HG02885 (cell line): ENCODE results near the gene SPOCD1.

Experiments
- ATAC-seq: cut with Tn5 transposase; IDR thresholded peaks from one replicate; pipeline ENCODE4 v1.9.1; 2021; ENCODE audit warnings: mild to moderate bottlenecking; ENCODE audit not compliant: unreplicated experiment, poor library complexity

The SPOCD1 gene

DNA sequence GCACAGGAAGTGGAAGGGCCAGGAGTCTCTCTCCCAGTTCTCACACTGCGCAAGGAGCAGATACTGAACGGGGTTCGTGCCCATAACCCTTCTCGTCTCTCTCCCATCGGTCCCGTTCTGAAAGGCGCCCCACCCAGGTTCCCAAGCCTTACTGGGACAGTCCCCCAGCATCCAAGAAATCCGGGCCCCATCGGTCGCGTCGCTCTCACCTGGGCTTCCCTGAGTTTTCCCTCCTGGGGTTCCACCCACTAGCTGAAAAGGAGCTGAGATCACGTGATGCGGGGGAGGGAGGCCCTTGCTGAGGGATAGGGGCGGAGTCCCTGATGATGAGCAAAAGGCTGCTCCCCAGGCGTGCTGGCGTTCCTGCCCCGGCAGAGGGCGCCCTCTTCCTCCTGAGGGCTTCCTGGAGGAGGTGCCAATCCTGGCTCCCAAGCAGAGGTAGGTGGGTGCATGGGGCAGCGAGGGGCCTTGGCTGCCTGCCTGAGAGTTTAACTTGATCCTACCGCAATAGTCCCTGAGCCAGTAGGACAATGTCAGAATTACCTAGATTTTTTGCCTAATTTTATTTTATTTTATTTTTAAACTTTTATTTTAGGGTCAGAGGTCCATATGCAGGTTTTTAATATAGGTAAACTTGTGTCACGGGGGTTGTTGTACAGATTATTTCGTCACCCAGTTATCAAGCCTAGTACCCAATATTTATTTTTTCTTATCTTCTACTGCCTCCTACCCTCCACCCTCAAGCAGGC lies at the start of gene SPOCD1:
Gene SPOCD1, minus strand, starts transcription at position 271 of the 749 bp plus-strand sequence. CDS start 689 bp downstream, outside the sequence.
- ATAC-seq = no peak

DNA sequence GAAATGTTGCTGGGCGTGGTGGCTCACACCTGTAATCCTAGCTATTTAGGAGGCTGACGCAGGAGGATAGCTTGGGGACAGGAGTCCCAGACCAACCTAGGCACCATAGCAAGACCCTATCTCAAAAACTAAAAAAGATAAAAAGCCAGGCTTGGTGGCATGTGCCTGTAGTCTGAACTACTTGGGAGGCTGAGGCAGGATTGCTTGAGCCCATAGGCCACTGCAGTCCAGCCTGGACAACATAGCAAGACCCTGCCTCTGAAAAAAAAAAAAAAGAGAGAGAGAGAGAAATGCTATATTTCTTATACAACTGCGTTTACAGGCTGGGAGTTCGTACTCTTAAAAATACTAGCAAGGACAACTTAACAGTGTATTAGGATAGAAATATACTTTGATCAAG lies 46.2 kb upstream of the SPOCD1 start:
- no peak for ATAC-seq

DNA sequence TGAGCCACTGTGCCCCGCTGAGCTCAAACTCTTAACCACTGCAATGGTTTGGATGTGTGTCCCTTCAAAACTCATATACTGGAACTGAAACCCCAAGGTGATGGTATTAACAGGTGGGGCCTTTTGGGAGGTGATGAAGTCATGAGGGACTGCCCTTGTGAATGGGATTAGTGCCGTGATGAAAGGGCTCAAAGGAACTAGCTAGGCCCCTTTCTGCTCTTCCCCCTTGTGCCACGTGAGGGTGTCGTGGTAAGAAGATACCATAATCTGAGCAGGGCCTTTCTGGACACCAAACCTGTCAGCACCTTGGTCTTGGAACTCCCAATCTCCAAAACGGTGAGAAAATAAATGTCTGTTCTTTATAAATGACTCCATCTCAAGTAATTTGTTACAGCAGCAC lies 45.5 kb upstream of the SPOCD1 start:
- no peak for ATAC-seq

DNA sequence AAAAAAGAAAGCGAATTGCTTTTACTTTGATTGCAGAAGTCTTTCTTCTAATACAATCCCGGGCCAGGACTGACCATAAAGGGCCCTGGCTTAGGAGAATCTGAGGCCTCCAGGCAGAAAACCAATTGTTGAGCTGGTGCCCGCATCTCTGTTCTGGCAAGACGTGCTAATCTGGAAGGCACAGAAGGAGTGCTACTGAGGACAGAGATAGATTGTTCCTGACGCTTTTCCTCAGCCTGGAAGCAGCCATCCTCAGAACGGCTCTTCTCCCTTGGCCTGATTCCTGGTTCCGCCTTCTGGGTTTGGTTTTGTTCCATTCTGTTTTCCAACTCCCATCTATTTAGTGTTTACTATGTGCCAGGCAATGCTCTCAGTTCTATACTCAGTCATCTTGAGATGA lies 44.8 kb upstream of the SPOCD1 start:
- no peak for ATAC-seq

DNA sequence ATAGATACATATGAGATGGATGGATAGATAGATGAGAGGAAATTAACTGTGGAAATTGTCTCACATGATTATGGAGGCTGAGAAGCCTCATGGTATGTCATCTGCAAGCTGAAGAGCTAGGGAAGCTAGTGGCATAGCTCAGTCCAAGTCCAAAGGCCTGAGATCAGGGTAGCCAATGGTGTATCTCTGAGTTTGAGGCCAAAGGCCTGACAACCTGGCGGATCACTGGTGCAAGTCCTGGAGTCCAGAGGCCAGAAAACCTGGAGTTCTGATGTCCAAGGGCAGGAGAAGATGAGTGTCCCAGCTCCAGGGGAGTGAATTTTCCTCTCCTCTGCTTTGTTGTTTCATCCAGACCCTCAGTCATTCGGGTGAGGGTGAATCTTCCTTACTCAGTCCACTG lies 43.9 kb upstream of the SPOCD1 start:
- no peak for ATAC-seq

DNA sequence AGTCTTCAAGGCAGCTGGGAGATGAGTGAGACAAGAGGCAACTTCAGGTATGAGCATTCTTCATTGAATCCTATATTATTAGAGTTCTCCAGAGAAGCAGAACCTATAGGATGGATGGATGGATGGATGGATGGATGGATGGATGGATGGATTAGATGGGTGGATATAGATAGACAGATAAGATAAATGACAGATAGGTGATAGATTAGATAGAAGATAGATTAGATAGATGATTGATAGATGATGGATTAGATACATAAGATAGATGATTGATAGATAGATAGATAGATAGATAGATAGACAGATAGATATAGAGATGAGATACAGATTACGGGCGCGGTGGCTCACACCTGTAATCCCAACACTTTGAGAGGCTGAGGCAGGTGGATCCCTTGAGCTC lies 43.2 kb upstream of the SPOCD1 start:
- no peak for ATAC-seq

DNA sequence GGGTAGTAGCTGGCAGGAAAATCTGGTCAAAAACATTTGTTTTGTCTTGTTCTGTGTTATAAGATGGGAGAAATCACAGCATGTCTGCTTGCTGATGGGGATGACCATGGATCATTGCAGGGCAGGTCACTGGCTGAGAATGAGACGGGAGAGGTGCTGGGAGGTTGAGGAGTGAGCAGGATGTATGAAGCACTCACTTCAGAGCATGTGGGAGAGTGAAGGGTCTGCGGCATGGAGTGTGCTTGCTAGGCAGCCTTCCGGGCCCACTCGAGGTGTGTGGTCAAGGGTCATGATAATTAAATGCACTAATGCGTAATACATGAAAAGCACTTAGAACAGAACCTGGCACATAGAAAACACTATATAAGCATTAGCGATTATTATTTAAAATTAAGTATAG lies 42.0 kb upstream of the SPOCD1 start:
- no peak for ATAC-seq

DNA sequence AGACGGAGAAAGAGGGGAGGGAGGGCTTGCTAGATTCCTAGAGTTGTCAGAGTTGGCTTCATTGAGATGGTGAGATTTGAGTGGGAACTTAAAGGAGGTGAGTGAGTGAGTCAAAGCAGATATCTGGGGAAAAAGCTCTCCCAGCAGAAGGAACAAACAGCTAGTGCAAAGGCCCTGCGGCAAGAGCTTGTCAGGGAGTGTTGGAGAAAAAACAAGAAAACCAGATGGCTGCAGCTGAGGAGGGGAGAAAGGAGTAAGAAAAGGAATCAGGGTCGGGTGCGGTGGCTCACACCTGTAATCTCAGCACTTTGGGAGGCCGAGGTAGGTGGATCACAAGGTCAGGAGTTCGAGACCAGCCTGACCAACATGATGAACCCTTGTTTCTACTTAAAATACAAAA lies 40.3 kb upstream of the SPOCD1 start:
- ATAC-seq = no peak

DNA sequence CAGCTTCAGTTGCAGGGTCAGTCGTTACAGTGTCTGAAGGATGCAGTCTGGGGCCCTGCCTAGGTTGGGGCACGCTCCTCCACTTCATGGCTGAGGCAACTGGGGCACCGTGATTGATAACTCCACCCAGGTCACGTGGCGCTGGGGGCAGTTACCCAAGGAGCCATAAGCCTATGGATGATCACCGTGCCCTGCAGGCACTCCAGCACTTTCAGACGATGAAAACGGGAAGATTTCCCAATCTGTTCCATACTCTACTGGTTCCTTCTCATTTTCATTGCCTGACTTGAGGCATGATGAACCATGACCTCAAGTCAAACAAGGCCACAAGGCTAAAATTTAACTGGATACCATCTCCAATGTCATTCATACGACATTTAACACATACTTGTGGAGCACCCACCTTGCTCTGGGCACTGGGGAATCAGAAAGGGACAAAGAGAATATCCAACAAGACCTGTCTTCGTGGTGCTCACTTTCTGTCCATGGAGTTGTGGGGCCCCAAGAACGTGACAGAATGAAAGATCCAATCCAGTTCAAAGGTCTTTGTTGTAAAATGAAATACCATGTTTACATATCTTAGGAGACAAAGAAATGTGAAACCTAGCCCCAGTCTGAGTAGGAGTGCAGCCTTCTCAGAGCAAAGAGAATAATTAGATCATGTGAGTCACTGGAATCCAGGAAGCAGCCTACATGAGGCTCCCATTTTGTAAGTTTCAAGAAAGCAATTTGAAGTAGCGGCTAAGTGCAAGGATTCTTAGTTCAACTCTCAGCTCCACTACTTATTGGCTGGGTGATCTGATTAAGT lies 39.4 kb upstream of the SPOCD1 start:
- no peak for ATAC-seq

DNA sequence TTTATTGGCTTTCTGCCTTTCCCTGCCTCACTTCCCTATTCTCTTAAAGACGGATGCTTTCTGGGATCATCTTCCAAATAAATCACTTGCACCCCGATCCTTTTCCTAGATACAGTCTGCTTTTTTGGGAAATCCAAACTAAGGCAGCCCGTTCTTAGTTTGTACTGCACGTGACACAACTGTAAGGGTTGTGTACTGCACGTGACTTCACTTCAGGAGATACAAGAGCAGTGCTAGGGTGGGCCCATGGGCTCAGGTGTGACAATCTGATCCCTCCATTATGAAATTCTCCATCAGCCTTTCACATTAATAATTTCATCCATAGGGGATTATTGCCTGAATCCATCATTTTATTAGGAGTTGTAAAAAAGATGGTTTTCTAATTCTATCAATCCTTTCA lies 33.8 kb upstream of the SPOCD1 start:
- ATAC-seq = no peak

DNA sequence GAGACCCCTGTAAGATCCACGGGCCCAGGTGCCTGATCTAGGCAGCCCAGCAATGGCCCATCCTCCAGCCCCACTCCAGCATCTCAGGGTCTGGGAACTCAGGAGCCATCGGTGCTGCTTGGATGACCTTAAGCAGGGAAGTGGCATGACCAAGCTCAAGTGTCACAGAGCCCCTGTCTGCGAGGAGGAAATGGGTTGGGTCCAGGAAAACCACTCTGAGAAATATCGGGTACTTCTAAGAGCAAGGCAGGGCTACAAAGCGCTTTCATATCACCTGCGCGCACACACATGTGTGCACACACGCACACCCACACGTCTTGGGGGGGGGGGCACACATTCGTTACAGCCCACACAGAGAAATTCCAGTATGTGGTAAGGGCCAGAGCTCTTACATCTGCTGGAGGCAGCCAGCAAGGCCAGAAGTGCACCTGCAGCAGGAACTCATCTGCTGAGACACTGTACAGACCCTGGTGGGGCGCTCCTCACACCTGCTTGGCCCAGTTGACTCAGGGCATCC lies 32.6 kb upstream of the SPOCD1 start:
- ATAC-seq = no peak

DNA sequence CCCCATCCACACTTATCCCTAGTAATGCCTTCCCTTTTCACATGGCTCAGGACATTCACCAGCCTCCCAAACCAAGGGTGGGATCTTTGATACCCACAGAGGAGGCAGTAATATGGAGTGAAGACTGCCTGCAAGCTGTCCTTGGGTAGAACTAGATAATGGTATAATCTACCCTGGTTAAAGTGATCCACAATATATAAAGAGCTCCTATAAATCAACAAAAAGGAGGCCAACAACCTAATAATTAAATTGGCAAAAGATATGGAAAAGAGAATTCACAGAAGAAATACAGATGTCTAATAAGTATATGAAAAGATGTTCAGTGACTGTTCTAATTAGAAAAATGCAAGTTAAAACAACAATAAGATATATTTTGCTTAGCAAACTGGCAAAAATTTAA lies 30.7 kb upstream of the SPOCD1 start:
- ATAC-seq = no peak

DNA sequence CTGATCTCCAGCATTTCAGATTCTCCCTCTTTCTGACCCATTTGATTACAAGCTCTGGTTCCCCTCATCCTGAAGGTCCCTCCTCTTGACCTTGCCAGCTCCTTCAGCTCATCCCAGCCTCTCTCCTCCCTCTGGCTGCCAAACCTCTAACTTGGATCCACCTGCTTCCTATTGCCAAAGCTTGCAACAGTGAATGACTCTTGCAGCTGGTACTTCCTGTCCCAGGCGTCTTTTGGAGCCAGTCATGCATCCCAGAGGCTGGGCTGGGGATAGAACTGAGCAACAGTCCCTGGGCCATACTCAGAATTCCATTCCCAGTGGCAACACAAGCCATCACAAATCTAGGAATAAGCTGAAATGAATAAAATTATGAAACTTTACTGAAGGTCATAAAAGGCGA lies 27.7 kb upstream of the SPOCD1 start:
- ATAC-seq = no peak

DNA sequence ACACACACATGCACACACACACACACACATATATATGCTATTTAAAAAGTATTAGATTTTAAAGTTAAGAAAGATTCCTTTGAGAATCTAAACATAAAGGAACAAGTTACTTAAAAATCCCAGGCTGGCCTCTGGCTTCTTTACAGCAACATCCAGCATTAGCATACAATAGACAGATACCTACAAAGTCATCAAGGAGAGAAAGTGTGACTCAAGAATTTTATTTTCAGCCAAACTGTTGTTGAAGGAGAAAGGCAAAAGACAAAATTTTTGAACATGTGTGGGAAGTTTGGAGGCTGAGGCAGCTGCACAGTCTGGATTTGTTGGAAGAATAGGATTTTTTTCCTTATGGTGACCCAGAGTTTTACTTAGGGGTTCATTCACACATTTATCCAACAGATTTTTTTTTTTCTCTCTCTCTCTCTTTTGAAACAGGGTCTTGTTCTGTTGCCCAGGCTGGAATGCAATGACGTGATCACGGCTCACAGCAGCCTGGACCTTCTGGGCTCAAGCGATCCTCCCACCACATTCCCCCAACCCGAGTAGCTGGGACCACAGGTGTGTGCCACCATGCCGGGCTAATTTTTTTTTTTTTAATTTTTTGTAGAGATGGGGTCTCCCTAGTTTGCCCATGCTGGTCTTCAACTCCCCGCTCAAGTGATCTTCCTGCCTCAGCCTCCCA lies 24.0 kb upstream of the SPOCD1 start:
- no peak for ATAC-seq

DNA sequence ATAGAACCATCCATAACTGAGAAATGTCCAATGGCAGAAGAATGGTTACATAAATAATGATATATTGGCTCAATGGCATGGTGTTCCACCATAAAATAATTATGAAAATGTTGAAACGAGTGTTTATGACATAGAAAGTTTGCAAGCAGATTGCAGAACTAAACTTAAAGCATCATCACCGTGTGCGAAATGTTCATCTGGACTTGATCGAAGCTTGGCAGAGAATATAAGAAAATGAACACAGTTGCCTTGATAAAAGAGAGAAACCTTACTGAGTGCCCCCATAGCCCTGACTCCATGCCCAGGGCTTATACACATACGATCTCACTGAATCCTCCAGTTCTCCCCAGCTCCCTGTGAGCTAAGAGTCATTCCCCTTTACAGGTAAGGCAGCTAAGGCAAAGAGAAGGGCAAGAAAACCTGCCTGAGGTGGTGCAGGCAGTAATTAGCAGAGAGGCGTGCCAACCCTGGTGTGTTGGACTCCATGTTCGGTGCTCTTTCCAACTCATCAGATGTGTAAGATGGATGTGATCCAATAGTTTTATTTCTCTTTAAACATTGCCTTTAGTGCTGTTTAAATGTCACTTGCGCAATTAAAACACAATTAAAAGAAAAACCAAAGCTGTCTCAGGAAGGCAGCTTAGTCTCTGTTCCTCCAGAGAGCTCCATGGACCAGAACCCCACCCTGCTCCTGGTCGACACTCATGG lies 21.8 kb upstream of the SPOCD1 start:
- no peak for ATAC-seq

DNA sequence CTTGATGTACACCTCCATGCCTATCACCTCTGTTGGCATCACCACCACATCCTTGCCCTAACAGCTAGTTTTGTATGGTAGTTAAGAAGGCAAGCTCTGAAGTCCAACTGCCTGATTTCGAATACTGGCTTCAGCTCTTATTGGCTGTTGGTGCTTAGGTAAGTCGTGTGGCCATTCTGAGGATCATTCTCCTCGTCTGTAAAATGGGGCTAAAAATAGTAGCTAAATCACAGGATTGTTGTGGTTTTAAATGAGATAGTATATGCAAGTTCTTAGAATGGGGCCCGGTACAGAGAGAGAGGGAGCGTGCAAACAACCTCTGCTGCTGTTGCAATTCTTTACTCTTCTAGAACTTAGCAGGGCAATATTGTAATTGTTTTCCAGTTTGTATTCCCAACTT lies 20.8 kb upstream of the SPOCD1 start:
- ATAC-seq = no peak

DNA sequence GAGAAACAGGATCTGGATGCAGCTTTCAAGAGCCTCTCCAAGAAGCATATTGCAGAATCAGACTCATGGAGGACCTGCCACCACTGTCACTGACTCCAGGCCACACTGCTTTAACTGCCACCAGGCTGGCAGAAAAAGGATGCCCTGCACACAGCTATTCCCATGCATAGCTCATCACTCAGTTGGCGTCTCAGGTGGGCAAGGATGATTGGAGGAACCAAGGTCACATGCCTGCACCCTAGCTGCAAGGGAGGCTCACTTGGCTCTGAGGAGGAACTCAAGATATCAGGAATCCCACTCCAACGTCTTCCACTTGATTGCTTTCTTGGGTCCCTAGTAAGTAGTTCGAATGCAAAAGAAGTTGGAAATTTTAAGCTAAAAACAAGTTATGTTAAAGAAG lies 19.6 kb upstream of the SPOCD1 start:
- ATAC-seq = no peak

DNA sequence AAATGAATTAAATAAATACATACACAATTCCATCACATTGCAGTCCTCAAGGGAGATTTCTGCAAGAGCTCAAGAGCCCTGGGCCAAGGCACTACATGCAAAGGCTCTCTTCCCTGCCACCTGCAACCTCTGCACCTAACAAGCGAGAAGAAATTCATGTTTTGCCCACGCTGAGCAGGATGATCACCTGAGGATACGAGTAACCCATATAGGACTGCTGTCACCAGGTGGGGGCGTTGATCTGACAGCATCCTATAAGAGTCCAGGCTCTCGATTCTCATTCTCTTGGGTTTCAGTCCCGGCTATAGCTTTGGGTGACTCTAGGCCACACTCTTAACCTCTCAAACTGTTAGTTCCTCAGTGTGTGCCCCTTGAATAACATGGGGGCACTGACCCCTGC lies 18.7 kb upstream of the SPOCD1 start:
- ATAC-seq = no peak

DNA sequence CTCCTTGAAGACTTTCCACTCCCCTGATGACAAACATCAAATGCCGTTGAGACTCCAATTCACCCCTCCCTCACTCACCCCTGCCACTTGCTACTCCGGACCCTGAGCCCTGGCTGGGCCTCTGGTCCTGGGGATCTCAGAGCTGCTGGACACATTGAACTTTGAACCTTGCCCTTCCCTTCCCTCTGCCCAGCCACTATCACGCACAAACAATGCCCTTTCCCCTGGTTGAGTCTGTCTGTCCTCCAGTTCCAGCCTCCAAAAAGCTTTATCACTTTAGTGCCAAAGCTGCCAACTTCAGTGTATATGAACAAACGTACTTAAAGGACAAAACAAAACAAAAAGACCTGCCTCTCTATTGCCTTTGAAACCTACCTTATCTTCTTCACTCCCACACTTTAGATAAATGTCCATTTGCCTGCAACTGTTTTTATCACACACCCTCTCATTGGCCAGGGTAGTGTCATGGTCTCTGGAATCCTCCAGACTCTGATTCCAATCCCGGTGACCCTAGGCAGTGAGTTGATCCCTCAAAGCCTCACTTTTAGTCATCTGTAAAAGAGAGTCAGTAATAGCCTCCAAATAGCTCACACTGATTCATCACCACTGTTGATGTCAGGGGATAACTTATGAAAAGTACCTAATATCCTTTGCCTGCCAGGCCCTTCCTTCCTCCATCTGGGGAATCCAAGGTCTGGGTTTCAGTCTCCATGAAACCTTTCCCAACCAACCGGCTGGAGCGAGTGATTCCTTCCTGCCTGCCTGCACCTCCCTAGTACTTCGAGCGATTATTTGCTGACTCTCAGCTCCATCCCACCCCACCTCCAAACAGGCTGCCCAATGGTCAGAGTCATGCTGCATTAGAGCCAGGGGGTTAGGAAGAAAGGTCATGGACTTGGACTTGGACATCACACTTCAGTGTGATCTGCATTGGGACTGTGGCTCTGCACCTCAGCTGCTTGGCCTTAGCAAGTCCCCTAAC lies 15.9 kb upstream of the SPOCD1 start:
- ATAC-seq = no peak
